Prostate gland (tissue), 2 donors: Measurements from ENCODE around the gene PIAS1.

Experiments
- CTCF ChIP-seq, 4 experiments: fragments of 200-600 bp in 2 of 4; fragments of 450-650 bp in 2 of 4; sonication (generic) in 2 of 4; IDR thresholded peaks; 1 replicate in 3 of 4; 2 replicates in 1 of 4; pipeline ENCODE4 v1.5.1; 2016 to 2019; ENCODE audit warnings: antibody characterized with exemption in 4 of 4, mild to moderate bottlenecking in 2 of 4, moderate library complexity in 2 of 4
- POLR2A ChIP-seq: fragments of 450-650 bp; IDR thresholded peaks from one replicate; pipeline ENCODE4 v1.6.1; 2016; ENCODE audit warnings: antibody characterized with exemption, mild to moderate bottlenecking
- POLR2AphosphoS5 ChIP-seq: sonication (generic); formaldehyde crosslinking; IDR thresholded peaks from one replicate; pipeline ENCODE4 v1.6.1; 2017; ENCODE audit warnings: antibody characterized with exemption

- no peak for TF ChIP-seq CTCF (IDR thresholded peaks at IDR 0.05)
- TF ChIP-seq POLR2AphosphoS5, result no peak
- TF ChIP-seq POLR2A, result no peak
These were observed 170.6 kb downstream of the PIAS1 start for GRCh38 chr15:68224546-68225250.
